H1 (cell line): Measurements from ENCODE around the gene SPINK7. TPM values are rescaled to one million over a fixed set of nuclear protein-coding genes. Genes with fewer than 3 reads are reported as not detected.

ENCODE experiments used
- CTCF ChIA-PET: fragments of 300-600 bp; sonication (Branson Sonifier 250); formaldehyde crosslinking; loops from one replicate; lab custom pipeline; 2021; ENCODE audit not compliant: partially characterized antibody; lab: Charles Lee
- POLR2A ChIA-PET: fragments of 300-600 bp; sonication (Branson Sonifier 250); formaldehyde crosslinking; loops from one replicate; lab custom pipeline; 2021; ENCODE audit warnings: inconsistent platforms; ENCODE audit not compliant: partially characterized antibody; lab: Charles Lee
- DNase-seq, 2 experiments: peaks; one replicate each; pipeline versions ENCODE4 v3.0.0 to v3.0.0-alpha.2; 2010 to 2022; ENCODE audit warnings: low spot score in 2 of 2, low read depth in 1 of 2, mixed read lengths in 1 of 2
- FAIRE-seq: peaks from 2 replicates; lab custom pipeline; 2011; peaks lifted over from hg19 to GRCh38; lab: Jason Lieb, UNC
- H2AFZ ChIP-seq: 2 replicates; pipeline ENCODE4 v1.8.1; 2012; ENCODE audit warnings: low read length, inconsistent platforms
- H2AK5ac ChIP-seq: 2 replicates; pipeline ENCODE4 v1.6.1; 2013; ENCODE audit warnings: low read depth, low read length
- H2BK120ac ChIP-seq: replicated peaks from 2 replicates; pipeline ENCODE3; 2013; ENCODE audit warnings: low read depth, low read length, inconsistent platforms
- H2BK12ac ChIP-seq: 2 replicates; pipeline ENCODE4 v1.6.1; 2013; ENCODE audit warnings: low read depth, low read length
- H2BK15ac ChIP-seq: 2 replicates; pipeline ENCODE4 v1.6.1; 2013; ENCODE audit warnings: low read length
- H2BK20ac ChIP-seq: 2 replicates; pipeline ENCODE4 v1.6.1; 2013; ENCODE audit warnings: low read length
- H2BK5ac ChIP-seq: 2 replicates; pipeline ENCODE4 v1.6.1; 2013; ENCODE audit warnings: low read depth, low read length
- H3K14ac ChIP-seq: 2 replicates; pipeline ENCODE4 v1.6.1; 2013; ENCODE audit warnings: inconsistent platforms; ENCODE audit not compliant: insufficient read length
- H3K18ac ChIP-seq: 2 replicates; pipeline ENCODE4 v1.6.1; 2013; ENCODE audit warnings: low read length; ENCODE audit errors: extremely low read depth
- H3K23ac ChIP-seq: 2 replicates; pipeline ENCODE4 v1.6.1; 2013; ENCODE audit warnings: inconsistent platforms; ENCODE audit not compliant: insufficient read length
- H3K23me2 ChIP-seq: 2 replicates; pipeline ENCODE4 v1.6.1; 2013; ENCODE audit warnings: low read depth, low read length
- H3K27ac ChIP-seq: 2 replicates; pipeline ENCODE4 v1.6.1; 2011; ENCODE audit warnings: low read depth, low read length, inconsistent platforms
- H3K27me3 ChIP-seq, 4 experiments: replicated peaks in 1 of 4; 1 replicate in 1 of 4; 2 replicates in 3 of 4; pipeline versions ENCODE4 v1.6.1 to v1.8.1; 2011 to 2013; ENCODE audit warnings: low read length in 3 of 4, mild to moderate bottlenecking in 3 of 4, inconsistent platforms in 2 of 4, mixed read lengths in 2 of 4, moderate library complexity in 1 of 4; ENCODE audit not compliant: control insufficient read depth in 3 of 4, insufficient read depth in 3 of 4; ENCODE audit errors: extremely low read depth in 1 of 4
- H3K36me3 ChIP-seq, 4 experiments: 2 replicates each; pipeline versions ENCODE4 v1.6.1 to v1.8.1; 2011 to 2013; ENCODE audit warnings: mild to moderate bottlenecking in 4 of 4, low read length in 3 of 4, moderate library complexity in 2 of 4, control low read depth in 1 of 4, inconsistent platforms in 1 of 4; ENCODE audit not compliant: insufficient read depth in 4 of 4, control insufficient read depth in 2 of 4
- H3K4ac ChIP-seq: replicated peaks from 2 replicates; pipeline ENCODE3; 2013; ENCODE audit warnings: low read length, low read depth, mixed read lengths, inconsistent platforms; ENCODE audit not compliant: insufficient read length
- H3K4me1 ChIP-seq, 4 experiments: replicated peaks in 1 of 4; 1 replicate in 1 of 4; 2 replicates in 3 of 4; pipeline versions ENCODE4 v1.6.1 to v1.8.1; 2011 to 2013; ENCODE audit warnings: low read length in 3 of 4, inconsistent platforms in 2 of 4, mixed read lengths in 1 of 4; ENCODE audit not compliant: insufficient read depth in 4 of 4, control insufficient read depth in 3 of 4
- H3K4me2 ChIP-seq, 2 experiments: 2 replicates each; pipeline versions ENCODE4 v1.6.1 to v1.8.1; 2011 to 2013; ENCODE audit warnings: low read depth in 2 of 2, low read length in 2 of 2, control low read depth in 1 of 2, inconsistent platforms in 1 of 2, mild to moderate bottlenecking in 1 of 2; ENCODE audit not compliant: insufficient read depth in 1 of 2
- H3K4me3 ChIP-seq, 4 experiments: fragments of 200-600, 300-600 bp in 1 of 4; sonication (generic), shearing (Covaris generic), sonication (Bioruptor Twin) in 1 of 4; 2 replicates each; pipeline versions ENCODE4 v1.5.1 to v1.8.1; 2011 to 2016; ENCODE audit warnings: low read length in 4 of 4, low read depth in 3 of 4, control low read depth in 2 of 4, inconsistent platforms in 2 of 4, mild to moderate bottlenecking in 2 of 4, mixed read lengths in 1 of 4, moderate library complexity in 1 of 4; ENCODE audit not compliant: insufficient read depth in 2 of 4; ENCODE audit errors: extremely low read depth in 1 of 4
- H3K56ac ChIP-seq: replicated peaks from 2 replicates; pipeline ENCODE3; 2013; ENCODE audit warnings: low read depth, mild to moderate bottlenecking, mixed read lengths, low read length, inconsistent platforms; ENCODE audit not compliant: insufficient read length
- H3K79me1 ChIP-seq: 2 replicates; pipeline ENCODE4 v1.6.1; 2013; ENCODE audit warnings: low read depth, low read length, control low read depth
- H3K79me2 ChIP-seq, 2 experiments: 2 replicates each; pipeline versions ENCODE4 v1.6.1 to v1.8.1; 2012 to 2013; ENCODE audit warnings: low read length in 2 of 2, mild to moderate bottlenecking in 2 of 2, inconsistent platforms in 1 of 2; ENCODE audit not compliant: insufficient read depth in 2 of 2, control insufficient read depth in 1 of 2
- H3K9ac ChIP-seq, 4 experiments: replicated peaks in 1 of 4; 1 replicate in 1 of 4; 2 replicates in 3 of 4; pipeline versions ENCODE4 v1.6.1 to v1.8.1; 2011 to 2013; ENCODE audit warnings: low read depth in 3 of 4, low read length in 3 of 4, control low read depth in 2 of 4, mild to moderate bottlenecking in 2 of 4, moderate library complexity in 2 of 4, inconsistent platforms in 1 of 4; ENCODE audit errors: extremely low read depth in 1 of 4
- H3K9me3 ChIP-seq, 2 experiments: 2 replicates each; pipeline versions ENCODE4 v1.6.1 to v1.8.1; 2012 to 2013; ENCODE audit warnings: mild to moderate bottlenecking in 2 of 2, moderate library complexity in 2 of 2, control low read depth in 1 of 2, inconsistent platforms in 1 of 2, low read depth in 1 of 2, low read length in 1 of 2, mixed read lengths in 1 of 2; ENCODE audit not compliant: insufficient read depth in 2 of 2
- H4K20me1 ChIP-seq, 2 experiments: replicated peaks in 1 of 2; 2 replicates each; pipeline versions ENCODE3 to v1.8.1; 2011 to 2013; ENCODE audit warnings: inconsistent platforms in 2 of 2, low read length in 2 of 2, mild to moderate bottlenecking in 1 of 2; ENCODE audit not compliant: insufficient read depth in 2 of 2, control insufficient read depth in 1 of 2
- H4K5ac ChIP-seq: 2 replicates; pipeline ENCODE4 v1.6.1; 2013; ENCODE audit warnings: low read length, low read depth, mixed read lengths, inconsistent platforms; ENCODE audit not compliant: insufficient read length
- H4K8ac ChIP-seq: 2 replicates; pipeline ENCODE4 v1.8.0; 2013; ENCODE audit warnings: mild to moderate bottlenecking, moderate library complexity, low read length, inconsistent platforms; ENCODE audit not compliant: insufficient read depth; ENCODE audit errors: extremely low read depth
- H4K91ac ChIP-seq: replicated peaks from 2 replicates; pipeline ENCODE3; 2013; ENCODE audit warnings: low read length, mixed read lengths, inconsistent platforms; ENCODE audit not compliant: insufficient read length
- ATF3 ChIP-seq: IDR thresholded peaks from 2 replicates; pipeline ENCODE4 v1.6.1; 2011; ENCODE audit warnings: low read depth, mild to moderate bottlenecking, low read length; ENCODE audit not compliant: insufficient read depth
- CHD2 ChIP-seq: IDR thresholded peaks from 2 replicates; pipeline ENCODE4 v1.6.1; 2012; ENCODE audit warnings: low read length, improper control_type of control experiment
- FOSL1 ChIP-seq: IDR thresholded peaks from 2 replicates; pipeline ENCODE4 v1.6.1; 2011; ENCODE audit warnings: mild to moderate bottlenecking, low read depth, low read length, moderate library complexity; ENCODE audit not compliant: insufficient read depth
- MAFK ChIP-seq: IDR thresholded peaks from 2 replicates; pipeline ENCODE4 v1.6.1; 2012; ENCODE audit warnings: low read depth, mild to moderate bottlenecking, improper control_type of control experiment, low read length
- MAX ChIP-seq: IDR thresholded peaks from 2 replicates; pipeline ENCODE4 v1.6.1; 2012; ENCODE audit warnings: inconsistent platforms
- RFX5 ChIP-seq: IDR thresholded peaks from 2 replicates; pipeline ENCODE4 v1.6.1; 2011; ENCODE audit warnings: low read depth, low read length, improper control_type of control experiment, borderline replicate concordance
- SIX5 ChIP-seq: IDR thresholded peaks from 2 replicates; pipeline ENCODE4 v1.6.1; 2011; ENCODE audit warnings: mild to moderate bottlenecking, low read depth, low read length
- SP1 ChIP-seq: IDR thresholded peaks from 2 replicates; pipeline ENCODE4 v1.6.1; 2011; ENCODE audit warnings: low read depth, low read length
- SP4 ChIP-seq: IDR thresholded peaks from 2 replicates; pipeline ENCODE4 v1.6.1; 2012; ENCODE audit warnings: low read length, inconsistent platforms
- SRF ChIP-seq: IDR thresholded peaks from 2 replicates; pipeline ENCODE4 v1.6.1; 2011; ENCODE audit warnings: mild to moderate bottlenecking, low read depth, low read length, moderate library complexity
- TBP ChIP-seq: IDR thresholded peaks from 2 replicates; pipeline ENCODE4 v1.6.1; 2011; ENCODE audit warnings: low read depth, low read length, improper control_type of control experiment
- WGBS, 2 experiments: shearing (Covaris generic) in 1 of 2; methylation state at CpG; one replicate each; pipeline versions ENCODE4 v1.1.6 to v1.1.7; 2013 to 2015; ENCODE audit warnings: low lambda C conversion rate in 2 of 2, mixed read lengths in 2 of 2, inconsistent platforms in 1 of 2, low coverage in 1 of 2, missing lambda C conversion rate in 1 of 2; ENCODE audit not compliant: insufficient replicate concordance in 2 of 2, insufficient coverage in 1 of 2, insufficient read length in 1 of 2; ENCODE audit errors: extremely low coverage in 1 of 2, missing lambda C conversion rate in 1 of 2; 5-methylcytosine and 5-hydroxymethylcytosine counted together
- polyA plus RNA-seq, 7 experiments: library from polyadenylated mRNA; depleted of rRNA in 3 of 7; stranded (reverse) in 5 of 7; unstranded in 2 of 7; fragments of >200 nt in 5 of 7; fragments of 200-250 nt in 2 of 7; gene quantifications; 1 replicate in 5 of 7; 2 replicates in 1 of 7; 4 replicates in 1 of 7; pipeline versions ENCODE4 v1.2.1 to v1.2.3, GENCODE V29; 2011 to 2013; ENCODE audit warnings: missing spikeins in 2 of 7, mixed read lengths in 2 of 7
- total RNA-seq: library from RNA; stranded (reverse); fragmentation: NEBNext Ultra II Directional; extraction: Animal tissue kit (Norgen Biotek cat#: 25700); gene quantifications from 2 replicates; pipeline ENCODE4 v1.2.1, GENCODE V29; 2021

SPINK7 gene
- total and polyA plus RNA-seq, 2 of the 8 experiments (the other 6 are each of a cell fraction or from before 2014, with no cell fraction given) = not detected

- Histone ChIP-seq H3K27ac (no peak overlapping the region), H2BK120ac (no peak overlapping the region), H2BK12ac (no peak overlapping the region), H3K4ac (no peak overlapping the region), H4K20me1 (no peaks in the 10 kb centered on the region), H4K5ac (no peak overlapping the region), H3K4me3 (no peak overlapping the region), H3K23ac (no peak overlapping the region), H3K4me1 (no peaks in the 10 kb centered on the region), H4K8ac (no peak overlapping the region), H2AK5ac (no peak overlapping the region), H3K79me1 (no peaks in the 10 kb centered on the region; the same call in 1 of the 2 replicates), H2BK20ac (no peak overlapping the region), H2BK15ac (no peak overlapping the region), H2BK5ac (no peak overlapping the region), H3K27me3 (peaks cover 0 to 2% (median 0%) of the 10 kb centered on the region in 4 experiments; a peak in 1 of 7 replicates), H3K56ac (no peak overlapping the region), H3K4me2 (no peak overlapping the region), H3K14ac (no peak overlapping the region), H3K23me2 (no peaks in the 10 kb centered on the region), H3K36me3 (no peaks in the 10 kb centered on the region), H3K18ac (no peak overlapping the region), H3K9ac (no peak overlapping the region)
- DNase-seq (no peak), FAIRE-seq (no peak)
- whole genome bisulfite sequencing, 2 experiments = 88% methylated on average over 4 of the region's 4 CpGs; no CpG with 5 or more reads in 1 of the 2 experiments
- POLR2A ChIA-PET = no interaction called here
- CTCF ChIA-PET = interaction anchor here (1.2 to 2.4 kb wide), 4 partner anchors 9 to 379 kb away, joined by 4 to 13 read pairs (median 8); no protein-coding TSS in a partner anchor
- TF ChIP-seq SIX5 = no peak
- TF ChIP-seq FOSL1 = no peak
- TF ChIP-seq ATF3 = no peak
- TF ChIP-seq SRF = no peak
- no peak for TF ChIP-seq CHD2
- no peak for TF ChIP-seq SP4
- no peak for TF ChIP-seq RFX5
- TF ChIP-seq MAFK = no peak
- TF ChIP-seq TBP = no peak
- TF ChIP-seq MAX = no peak
- no peak for TF ChIP-seq SP1
- TF ChIP-seq, all 59 proteins: peak for 0
- H4K91ac ChIP-seq = no peak overlapping the region
- no peaks in the 10 kb centered on the region for H3K9me3 ChIP-seq
- H3K79me2 ChIP-seq = no peaks in the 10 kb centered on the region
- H2AFZ ChIP-seq = no peak overlapping the region
These were observed 2.5 kb downstream of the SPINK7 start for GRCh38 chr5:148314731-148315130.
